Measurements from ENCODE around the gene RBPMS2.

RBPMS2 gene

DNA sequence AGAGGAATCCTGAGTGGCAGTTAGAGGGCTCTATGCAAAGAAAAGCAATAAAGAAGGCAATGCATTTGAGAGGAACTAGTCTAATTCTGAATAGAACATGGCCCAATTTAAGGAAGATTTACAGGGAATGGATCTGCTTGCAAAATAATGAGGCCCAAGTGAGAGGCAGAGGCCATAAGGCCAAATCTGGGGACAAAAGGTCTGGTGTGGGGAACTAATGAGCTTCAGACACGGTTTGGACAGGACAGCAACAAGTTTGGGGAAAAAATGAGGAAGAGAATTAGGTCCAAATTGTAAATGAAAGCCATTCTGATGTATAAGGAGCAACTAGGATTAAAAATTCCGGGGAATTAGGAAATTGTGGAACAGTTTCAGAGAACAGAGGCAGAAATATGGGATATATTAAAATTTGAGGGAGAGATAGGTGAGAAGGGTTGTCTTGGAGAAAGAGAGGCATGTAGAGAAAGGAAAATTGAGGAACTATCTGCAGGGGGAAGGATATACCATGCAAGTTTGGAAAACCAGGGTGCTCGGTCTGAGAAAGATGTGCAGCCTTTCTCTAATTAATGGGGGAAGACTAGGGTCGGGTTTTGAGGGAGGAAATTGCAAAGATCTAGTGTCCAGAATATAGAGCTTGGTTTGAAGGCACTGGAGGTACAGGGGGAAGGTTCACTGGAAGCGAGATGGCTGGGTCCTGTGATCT is 73.8 kb downstream of the RBPMS2 start:
- Histone ChIP-seq H3K27me3 (ENCODE audit: control insufficient read depth, insufficient read depth, low read length) (no peaks in the 10 kb centered on the region), H3K9ac (ENCODE audit: low read depth, low read length) (peak overlapping the region; percentile 88), H3K9me3 (ENCODE audit: control insufficient read depth, insufficient read depth, low read length) (no peaks in the 10 kb centered on the region), H3K4me3 (ENCODE audit: low read depth, low read length) (peak overlapping the region; percentile 74), H3K36me3 (ENCODE audit: control insufficient read depth, insufficient read depth, low read length) (peaks cover 36% of the 10 kb centered on the region), H3K4me1 (ENCODE audit: control insufficient read depth, insufficient read depth, low read length) (peaks cover 54% of the 10 kb centered on the region), H3K27ac (ENCODE audit: low read depth, low read length) (peak overlapping the region; percentile 99)

- H3K9ac ChIP-seq (ENCODE audit: low read depth, low read length): peak overlapping the region; percentile 88
- peaks cover 58% of the 10 kb centered on the region for H3K4me1 ChIP-seq (ENCODE audit: control insufficient read depth, insufficient read depth, low read length)
- H3K36me3 ChIP-seq (ENCODE audit: control insufficient read depth, insufficient read depth, low read length): peaks cover 36% of the 10 kb centered on the region
- H3K9me3 ChIP-seq (ENCODE audit: control insufficient read depth, insufficient read depth, low read length): no peaks in the 10 kb centered on the region
- H3K27me3 ChIP-seq (ENCODE audit: control insufficient read depth, insufficient read depth, low read length): no peaks in the 10 kb centered on the region
- peak overlapping the region; percentile 74 for H3K4me3 ChIP-seq (ENCODE audit: low read depth, low read length)
- H3K27ac ChIP-seq (ENCODE audit: low read depth, low read length): peak overlapping the region; percentile 99
These were observed 74.3 kb downstream of the RBPMS2 start for GRCh38 chr15:64701051-64701450.

- Histone ChIP-seq H3K27ac (ENCODE audit: low read depth, low read length) (peak overlapping the region; percentile 99), H3K4me1 (ENCODE audit: control insufficient read depth, insufficient read depth, low read length) (peaks cover 68% of the 10 kb centered on the region), H3K4me3 (ENCODE audit: low read depth, low read length) (peak overlapping the region; percentile 74), H3K9me3 (ENCODE audit: control insufficient read depth, insufficient read depth, low read length) (no peaks in the 10 kb centered on the region), H3K36me3 (ENCODE audit: control insufficient read depth, insufficient read depth, low read length) (peaks cover 46% of the 10 kb centered on the region), H3K9ac (ENCODE audit: low read depth, low read length) (peak overlapping the region; percentile 88), H3K27me3 (ENCODE audit: control insufficient read depth, insufficient read depth, low read length) (no peaks in the 10 kb centered on the region)
These were observed 75.5 kb downstream of the RBPMS2 start for GRCh38 chr15:64699751-64700388.

- Histone ChIP-seq H3K9ac (ENCODE audit: low read depth, low read length) (peak overlapping the region; percentile 88; the same call in 1 of the 2 replicates), H3K36me3 (ENCODE audit: control insufficient read depth, insufficient read depth, low read length) (peaks cover 49% of the 10 kb centered on the region), H3K4me3 (ENCODE audit: low read depth, low read length) (peak overlapping the region; percentile 74), H3K27ac (ENCODE audit: low read depth, low read length) (peak overlapping the region; percentile 99), H3K27me3 (ENCODE audit: control insufficient read depth, insufficient read depth, low read length) (no peaks in the 10 kb centered on the region), H3K9me3 (ENCODE audit: control insufficient read depth, insufficient read depth, low read length) (no peaks in the 10 kb centered on the region), H3K4me1 (ENCODE audit: control insufficient read depth, insufficient read depth, low read length) (peaks cover 67% of the 10 kb centered on the region)
These were observed 76.6 kb downstream of the RBPMS2 start for GRCh38 chr15:64698823-64699222.

- peaks cover 54% of the 10 kb centered on the region for H3K36me3 ChIP-seq (ENCODE audit: control insufficient read depth, insufficient read depth, low read length)
- no peaks in the 10 kb centered on the region for H3K9me3 ChIP-seq (ENCODE audit: control insufficient read depth, insufficient read depth, low read length)
- peak overlapping the region; percentile 29 for H3K27ac ChIP-seq (ENCODE audit: low read depth, low read length)
- no peaks in the 10 kb centered on the region for H3K27me3 ChIP-seq (ENCODE audit: control insufficient read depth, insufficient read depth, low read length)
- no peak overlapping the region for H3K9ac ChIP-seq (ENCODE audit: low read depth, low read length)
- H3K4me1 ChIP-seq (ENCODE audit: control insufficient read depth, insufficient read depth, low read length): peaks cover 61% of the 10 kb centered on the region
- H3K4me3 ChIP-seq (ENCODE audit: low read depth, low read length): no peak overlapping the region
These were observed 77.4 kb downstream of the RBPMS2 start for GRCh38 chr15:64697911-64698369.

DNA sequence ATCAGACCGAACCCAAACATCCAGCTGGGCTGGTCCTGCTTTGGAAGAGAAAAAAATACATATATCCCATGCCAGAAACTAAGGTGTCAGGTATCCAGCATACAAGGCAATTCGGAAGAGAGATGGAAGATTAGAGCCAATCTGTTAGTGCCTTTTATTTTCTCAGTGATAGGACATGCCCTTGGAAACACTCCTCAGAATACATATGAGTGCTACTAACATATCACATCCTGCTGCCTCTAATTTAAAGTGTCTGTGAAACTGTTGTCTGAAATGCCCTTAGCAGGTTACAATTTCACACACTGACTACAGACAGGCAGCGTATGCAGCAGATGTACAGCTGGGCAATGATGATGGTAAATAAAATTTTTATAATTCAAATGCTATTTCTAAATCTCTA is 78.9 kb downstream of the RBPMS2 start:
- Histone ChIP-seq H3K27me3 (ENCODE audit: control insufficient read depth, insufficient read depth, low read length) (no peaks in the 10 kb centered on the region), H3K9me3 (ENCODE audit: control insufficient read depth, insufficient read depth, low read length) (no peaks in the 10 kb centered on the region), H3K4me1 (ENCODE audit: control insufficient read depth, insufficient read depth, low read length) (peaks cover 55% of the 10 kb centered on the region), H3K36me3 (ENCODE audit: control insufficient read depth, insufficient read depth, low read length) (peaks cover 65% of the 10 kb centered on the region), H3K27ac (ENCODE audit: low read depth, low read length) (no peak overlapping the region), H3K9ac (ENCODE audit: low read depth, low read length) (no peak overlapping the region), H3K4me3 (ENCODE audit: low read depth, low read length) (no peak overlapping the region)

DNA sequence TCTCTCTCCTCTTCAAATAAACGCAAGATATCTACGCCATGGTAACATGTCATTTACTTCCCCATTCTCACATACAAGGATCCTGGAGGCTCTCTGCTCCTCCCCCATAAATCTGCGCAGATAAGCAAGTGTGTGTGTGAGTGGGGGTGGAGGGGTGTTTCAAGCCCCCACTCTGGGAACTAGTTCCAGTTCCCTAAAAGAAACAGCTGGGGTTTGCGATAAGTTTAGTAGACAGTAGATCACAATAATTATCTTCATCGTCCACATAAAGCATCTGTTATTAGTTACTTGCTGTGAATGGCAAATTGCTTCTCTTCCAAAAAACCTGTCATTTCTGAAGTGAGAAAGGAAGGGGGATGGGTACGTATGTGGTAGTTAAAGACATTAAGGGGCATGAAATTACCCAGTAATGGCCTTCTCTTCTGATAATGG is 79.8 kb downstream of the RBPMS2 start:
- no peak overlapping the region for H3K27ac ChIP-seq (ENCODE audit: low read depth, low read length)
- H3K27me3 ChIP-seq (ENCODE audit: control insufficient read depth, insufficient read depth, low read length): no peaks in the 10 kb centered on the region
- peaks cover 72% of the 10 kb centered on the region for H3K36me3 ChIP-seq (ENCODE audit: control insufficient read depth, insufficient read depth, low read length)
- H3K9ac ChIP-seq (ENCODE audit: low read depth, low read length): no peak overlapping the region
- no peak overlapping the region for H3K4me3 ChIP-seq (ENCODE audit: low read depth, low read length)
- peaks cover 49% of the 10 kb centered on the region for H3K4me1 ChIP-seq (ENCODE audit: control insufficient read depth, insufficient read depth, low read length)
- H3K9me3 ChIP-seq (ENCODE audit: control insufficient read depth, insufficient read depth, low read length): no peaks in the 10 kb centered on the region

DNA sequence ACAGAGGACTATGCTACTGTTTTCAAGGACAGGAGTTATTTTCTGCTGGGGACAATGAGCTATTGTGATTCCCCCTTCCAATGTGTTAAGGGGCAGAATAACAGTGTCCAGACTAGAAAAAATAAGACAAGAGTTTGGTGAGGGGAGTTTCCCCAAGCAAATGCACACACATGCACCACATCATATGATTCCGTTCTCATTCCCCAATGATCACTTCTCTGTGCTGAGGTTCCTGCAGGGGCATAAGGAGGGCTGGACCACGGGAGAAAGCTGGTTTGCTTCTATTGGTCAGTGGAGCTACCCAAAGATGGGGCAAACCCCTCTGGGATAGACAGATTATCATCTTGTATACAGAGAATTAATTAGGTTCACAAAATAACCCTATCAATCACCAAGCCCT is 80.6 kb downstream of the RBPMS2 start:
- Histone ChIP-seq H3K36me3 (ENCODE audit: control insufficient read depth, insufficient read depth, low read length) (peaks cover 77% of the 10 kb centered on the region), H3K27ac (ENCODE audit: low read depth, low read length) (no peak overlapping the region), H3K9me3 (ENCODE audit: control insufficient read depth, insufficient read depth, low read length) (no peaks in the 10 kb centered on the region), H3K4me1 (ENCODE audit: control insufficient read depth, insufficient read depth, low read length) (peaks cover 42% of the 10 kb centered on the region), H3K27me3 (ENCODE audit: control insufficient read depth, insufficient read depth, low read length) (no peaks in the 10 kb centered on the region), H3K9ac (ENCODE audit: low read depth, low read length) (no peak overlapping the region), H3K4me3 (ENCODE audit: low read depth, low read length) (no peak overlapping the region)

- Histone ChIP-seq H3K9ac (ENCODE audit: low read depth, low read length) (no peak overlapping the region), H3K4me3 (ENCODE audit: low read depth, low read length) (no peak overlapping the region), H3K27ac (ENCODE audit: low read depth, low read length) (peak overlapping the region; percentile 9), H3K27me3 (ENCODE audit: control insufficient read depth, insufficient read depth, low read length) (no peaks in the 10 kb centered on the region), H3K36me3 (ENCODE audit: control insufficient read depth, insufficient read depth, low read length) (peaks cover 90% of the 10 kb centered on the region), H3K9me3 (ENCODE audit: control insufficient read depth, insufficient read depth, low read length) (no peaks in the 10 kb centered on the region), H3K4me1 (ENCODE audit: control insufficient read depth, insufficient read depth, low read length) (peaks cover 33% of the 10 kb centered on the region)
These were observed 82.3 kb downstream of the RBPMS2 start for GRCh38 chr15:64693134-64693533.

- peak overlapping the region; percentile 12 for H3K27ac ChIP-seq (ENCODE audit: low read depth, low read length)
- H3K36me3 ChIP-seq (ENCODE audit: control insufficient read depth, insufficient read depth, low read length): peaks cover 91% of the 10 kb centered on the region
- peaks cover 26% of the 10 kb centered on the region; the same call in 1 of the 2 replicates for H3K4me1 ChIP-seq (ENCODE audit: control insufficient read depth, insufficient read depth, low read length)
These were observed 83.4 kb downstream of the RBPMS2 start for GRCh38 chr15:64691896-64692565.

More at GRCh38 chr15:64691896-64692565, 83.4 kb downstream of the RBPMS2 start:
- Histone ChIP-seq H3K4me3 (ENCODE audit: low read depth, low read length) (no peak overlapping the region), H3K9me3 (ENCODE audit: control insufficient read depth, insufficient read depth, low read length) (no peaks in the 10 kb centered on the region), H3K27me3 (ENCODE audit: control insufficient read depth, insufficient read depth, low read length) (no peaks in the 10 kb centered on the region), H3K9ac (ENCODE audit: low read depth, low read length) (no peak overlapping the region)

All from HUES48 (cell line).